ENCODE measurements around the gene MAP1LC3B2. TPM values are rescaled to one million over a fixed set of nuclear protein-coding genes. Genes with fewer than 3 reads are reported as not detected.

MAP1LC3B2 gene
- total and polyA plus RNA-seq, 10 of the 15 experiments (the other 5 are each of a cell fraction or from before 2014, with no cell fraction given): 0.23 to 2.7 (median 0.72) TPM; not detected in 3

DNA sequence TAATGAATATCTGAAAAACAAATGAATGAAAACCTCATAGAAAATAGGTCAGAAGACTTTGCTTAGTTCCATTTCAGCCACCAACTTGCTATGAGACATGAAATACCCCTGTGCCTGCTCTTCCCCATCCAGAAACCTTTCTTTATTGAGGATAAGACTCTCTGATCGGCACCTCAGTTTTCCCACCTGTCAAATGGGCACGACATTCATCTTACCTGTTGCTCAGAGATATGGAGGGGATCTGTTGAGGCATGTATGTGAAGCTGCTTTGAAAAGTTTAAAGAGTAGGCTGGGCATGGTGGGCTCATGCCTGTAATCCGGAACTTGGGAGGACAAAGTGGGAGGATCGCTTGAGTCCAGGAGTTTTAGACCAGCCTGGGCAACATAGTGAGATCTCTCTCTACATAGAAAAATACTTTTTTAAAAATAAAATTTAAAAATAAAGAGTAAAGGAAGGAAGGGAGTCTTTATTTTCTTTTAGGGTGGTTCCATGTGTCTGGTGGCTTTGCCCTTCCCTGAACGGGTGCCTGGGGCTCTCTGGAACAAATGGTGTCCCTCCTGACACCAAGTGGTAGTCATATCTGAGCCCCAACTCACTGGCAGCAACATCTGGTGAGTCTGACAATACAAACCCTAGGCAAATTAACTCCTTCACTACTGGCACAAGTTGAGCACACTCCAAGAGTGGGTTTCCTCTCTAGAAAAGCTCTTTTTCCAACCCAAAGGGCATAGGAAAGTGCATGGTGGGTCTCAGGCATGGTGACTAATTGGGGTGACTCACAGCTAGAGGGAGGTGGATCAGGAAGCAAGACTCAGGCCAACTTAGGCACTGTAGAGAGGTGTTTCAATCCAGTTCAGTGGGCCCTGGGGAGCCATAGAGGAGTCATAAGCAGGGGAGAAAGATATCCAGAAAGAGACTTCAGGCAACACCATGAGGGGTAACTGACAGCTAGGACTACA is 42.1 kb downstream of the MAP1LC3B2 start:
- TF ChIP-seq CHD2 (IDR thresholded peaks at IDR 0.05; ENCODE audit: borderline replicate concordance, low read depth, low read length) (no peak), KAT2A (conservative IDR thresholded peaks at IDR 0.05; ENCODE audit: control insufficient read depth, low read depth, low read length) (no peak), ELK1 (IDR thresholded peaks at IDR 0.05; ENCODE audit: low read depth, low read length) (no peak), MXI1 (IDR thresholded peaks at IDR 0.05; ENCODE audit: low read depth, low read length) (no peak), TCF3 (IDR thresholded peaks at IDR 0.05; ENCODE audit: borderline replicate concordance, insufficient read depth, low read depth, low read length) (no peak), IKZF1 (conservative IDR thresholded peaks at IDR 0.05) (no peak), SIX5 (IDR thresholded peaks at IDR 0.05; ENCODE audit: low read depth, low read length, severe bottlenecking) (no peak), ZNF622 (IDR thresholded peaks at IDR 0.05) (no peak), MEF2A (IDR thresholded peaks at IDR 0.05; ENCODE audit: insufficient read depth, low read depth, low read length) (no peak), BRCA1 (IDR thresholded peaks at IDR 0.05; ENCODE audit: low read depth, low read length) (no peak), HCFC1 (IDR thresholded peaks at IDR 0.05; ENCODE audit: low read length) (no peak), YBX1 (IDR thresholded peaks at IDR 0.05) (no peak), MTA2 (IDR thresholded peaks at IDR 0.05; ENCODE audit: low read depth) (no peak), DPF2 (IDR thresholded peaks at IDR 0.05) (no peak)
- TF ChIP-seq, protein P1, sequence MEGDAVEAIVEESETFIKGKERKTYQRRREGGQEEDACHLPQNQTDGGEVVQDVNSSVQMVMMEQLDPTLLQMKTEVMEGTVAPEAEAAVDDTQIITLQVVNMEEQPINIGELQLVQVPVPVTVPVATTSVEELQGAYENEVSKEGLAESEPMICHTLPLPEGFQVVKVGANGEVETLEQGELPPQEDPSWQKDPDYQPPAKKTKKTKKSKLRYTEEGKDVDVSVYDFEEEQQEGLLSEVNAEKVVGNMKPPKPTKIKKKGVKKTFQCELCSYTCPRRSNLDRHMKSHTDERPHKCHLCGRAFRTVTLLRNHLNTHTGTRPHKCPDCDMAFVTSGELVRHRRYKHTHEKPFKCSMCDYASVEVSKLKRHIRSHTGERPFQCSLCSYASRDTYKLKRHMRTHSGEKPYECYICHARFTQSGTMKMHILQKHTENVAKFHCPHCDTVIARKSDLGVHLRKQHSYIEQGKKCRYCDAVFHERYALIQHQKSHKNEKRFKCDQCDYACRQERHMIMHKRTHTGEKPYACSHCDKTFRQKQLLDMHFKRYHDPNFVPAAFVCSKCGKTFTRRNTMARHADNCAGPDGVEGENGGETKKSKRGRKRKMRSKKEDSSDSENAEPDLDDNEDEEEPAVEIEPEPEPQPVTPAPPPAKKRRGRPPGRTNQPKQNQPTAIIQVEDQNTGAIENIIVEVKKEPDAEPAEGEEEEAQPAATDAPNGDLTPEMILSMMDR (IDR thresholded peaks at IDR 0.05 in 2 of 3, conservative IDR thresholded peaks at IDR 0.05 in 1 of 3; ENCODE audit: control insufficient read depth in 2 of 3, extremely low read depth in 1 of 3, insufficient read depth in 1 of 3, low read depth in 3 of 3, low read length in 3 of 3): no peak
- TF ChIP-seq, protein P2, sequence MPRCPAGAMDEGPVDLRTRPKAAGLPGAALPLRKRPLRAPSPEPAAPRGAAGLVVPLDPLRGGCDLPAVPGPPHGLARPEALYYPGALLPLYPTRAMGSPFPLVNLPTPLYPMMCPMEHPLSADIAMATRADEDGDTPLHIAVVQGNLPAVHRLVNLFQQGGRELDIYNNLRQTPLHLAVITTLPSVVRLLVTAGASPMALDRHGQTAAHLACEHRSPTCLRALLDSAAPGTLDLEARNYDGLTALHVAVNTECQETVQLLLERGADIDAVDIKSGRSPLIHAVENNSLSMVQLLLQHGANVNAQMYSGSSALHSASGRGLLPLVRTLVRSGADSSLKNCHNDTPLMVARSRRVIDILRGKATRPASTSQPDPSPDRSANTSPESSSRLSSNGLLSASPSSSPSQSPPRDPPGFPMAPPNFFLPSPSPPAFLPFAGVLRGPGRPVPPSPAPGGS (IDR thresholded peaks at IDR 0.05; ENCODE audit: borderline replicate concordance, insufficient read depth, low read depth, low read length, poor library complexity, severe bottlenecking): no peak
- POLR2A ChIA-PET: no interaction called here
- H3K27ac ChIP-seq (ENCODE audit: control insufficient read depth, insufficient read depth): no peak overlapping the region
- no peak for DNase-seq (ENCODE audit: low read depth, low spot score)
- no peaks in the 10 kb centered on the region for H3K79me2 ChIP-seq (ENCODE audit: control insufficient read depth, insufficient read depth, low read length)
- SMC1A ChIA-PET (ENCODE audit: uncharacterized antibody, unreplicated experiment): interaction anchor here (1.2 to 3.0 kb wide), 6 partner anchors 8 to 464 kb away, joined by 3 to 13 read pairs (median 4); partner anchors contain the start of gene MAP1LC3B2
- no peak for ATAC-seq
- no peaks in the 10 kb centered on the region; the same call in 2 of the 3 replicates for H3K9me3 ChIP-seq (replicated peaks; ENCODE audit: control insufficient read depth, insufficient read depth, low read length)
- in situ Hi-C loops (cut with MboI) (no loop called here), intact Hi-C loops (cut with micrococcal nuclease; ENCODE audit: unreplicated experiment) (loop anchor here (2.0 to 5.0 kb wide), 4 partner anchors 96 to 460 kb away; no protein-coding TSS in a partner anchor)
- no peak overlapping the region for H3K4me3 ChIP-seq
- H3K9ac ChIP-seq (ENCODE audit: control insufficient read depth, insufficient read depth, low read length): no peak overlapping the region
- no TSS peak for BruUV-seq (replicated peaks)
- H2AFZ ChIP-seq (ENCODE audit: control insufficient read depth, low read depth, low read length): no peak overlapping the region
- RAD21 ChIA-PET (ENCODE audit: unreplicated experiment): interaction anchor here (0.6 to 1.0 kb wide), 2 partner anchors 96 to 178 kb away, joined by 3 read pairs; no protein-coding TSS in a partner anchor
- H3K4me1 ChIP-seq (ENCODE audit: control insufficient read depth, insufficient read depth, low read length): peaks cover 3% of the 10 kb centered on the region; the same call in 1 of the 2 replicates
- H3K27me3 ChIP-seq (replicated peaks in 1 of 2; ENCODE audit: control insufficient read depth in 2 of 2, insufficient read depth in 2 of 2, low read length in 1 of 2): no peaks in the 10 kb centered on the region; a peak in 1 of 4 replicates
- H3K36me3 ChIP-seq (ENCODE audit: control insufficient read depth in 2 of 2, insufficient read depth in 2 of 2, low read length in 1 of 2): no peaks in the 10 kb centered on the region
- FAIRE-seq: no peak
- CTCF ChIA-PET: interaction anchor here (0.6 to 2.0 kb wide), 13 partner anchors 10 to 603 kb away, joined by 3 to 8 read pairs (median 3); no protein-coding TSS in a partner anchor
- no peak overlapping the region for H3K4me2 ChIP-seq (ENCODE audit: control insufficient read depth, insufficient read depth)
- 55% methylated on average over 5 of the region's 5 CpGs for WGBS (ENCODE audit: insufficient coverage, insufficient replicate concordance, low lambda C conversion rate, missing lambda C conversion rate)
- no peaks in the 10 kb centered on the region for H4K20me1 ChIP-seq (ENCODE audit: control insufficient read depth, insufficient read depth)
